PC-3 (cell line): ENCODE measurements around the gene LIMA1.

Experiments used
- CTCF ChIP-seq: fragments of 300-600 bp; sonication (generic); conservative IDR thresholded peaks from 2 replicates; pipeline ENCODE4 v1.5.1; 2017; ENCODE audit warnings: antibody characterized with exemption, low read depth, mild to moderate bottlenecking, low read length
- EZH2 ChIP-seq: fragments of 300-600 bp; sonication (generic); IDR thresholded peaks from one replicate; pipeline ENCODE4 v1.6.1; 2017; ENCODE audit warnings: antibody characterized with exemption, mild to moderate bottlenecking, low read length; ENCODE audit not compliant: unreplicated experiment

GRCh38 chr12:50251619-50252252 is 31.6 kb downstream of the LIMA1 start:
- no peak for TF ChIP-seq CTCF
- no peak for TF ChIP-seq EZH2
